HEK293 (cell line): ENCODE data around the gene FZD7.

Source experiments
- CTCF ChIA-PET: fragments of 350-600 bp; formaldehyde crosslinking; extraction: SDS; loops from one replicate; lab custom pipeline; 2021; ENCODE audit warnings: antibody characterized with exemption; lab: Yijun Ruan, JAX
- POLR2A ChIA-PET: fragments of 300-600 bp; formaldehyde crosslinking; extraction: SDS; loops from one replicate; lab custom pipeline; 2020; ENCODE audit warnings: antibody characterized with exemption, inconsistent platforms; lab: Yijun Ruan, JAX
- H3K27ac ChIP-seq: fragments of 200-500 bp; sonication (Bioruptor generic); 2 replicates; pipeline ENCODE4 v1.5.1; 2014; ENCODE audit warnings: low read depth, low read length, control low read depth, inconsistent platforms; ENCODE audit errors: extremely low read depth
- H3K36me3 ChIP-seq, 2 experiments: fragments of 200-500 bp in 1 of 2; sonication (Bioruptor generic) in 1 of 2; 1 replicate in 1 of 2; 2 replicates in 1 of 2; pipeline ENCODE4 v1.5.1; 2014 to 2017; ENCODE audit warnings: inconsistent platforms in 2 of 2, low read length in 2 of 2; ENCODE audit not compliant: control insufficient read depth in 2 of 2, insufficient read depth in 1 of 2
- H3K4me1 ChIP-seq: fragments of 200-500 bp; sonication (Bioruptor generic); 2 replicates; pipeline ENCODE4 v1.5.1; 2014; ENCODE audit warnings: mild to moderate bottlenecking, low read length, inconsistent platforms; ENCODE audit not compliant: control insufficient read depth, insufficient read depth
- H3K4me3 ChIP-seq: 2 replicates; pipeline ENCODE4 v1.5.1; 2011; ENCODE audit warnings: low read depth, mild to moderate bottlenecking, control low read depth, low read length, moderate library complexity
- H3K9me3 ChIP-seq: fragments of 200-500 bp; sonication (Bioruptor generic); 2 replicates; pipeline ENCODE4 v1.5.1; 2014; ENCODE audit warnings: low read depth, low read length, inconsistent platforms; ENCODE audit not compliant: control insufficient read depth, insufficient read depth
- CTCF ChIP-seq: fragments of 450-650 bp; formaldehyde crosslinking; IDR thresholded peaks from 2 replicates; pipeline ENCODE4 v1.5.1; 2016; ENCODE audit warnings: missing biosample characterization, missing genetic modification characterization
- ELK4 ChIP-seq: IDR thresholded peaks from 2 replicates; pipeline ENCODE4 v1.6.1; 2011; ENCODE audit warnings: mild to moderate bottlenecking, low read depth, low read length, borderline replicate concordance
- KLF10 ChIP-seq: fragments of 450-650 bp; IDR thresholded peaks from 2 replicates; pipeline ENCODE4 v1.5.1; 2018; ENCODE audit warnings: missing biosample characterization, mild to moderate bottlenecking, missing genetic modification characterization
- KLF17 ChIP-seq: fragments of 450-650 bp; formaldehyde crosslinking; IDR thresholded peaks from 2 replicates; pipeline ENCODE4 v1.5.1; 2016; ENCODE audit warnings: missing biosample characterization, missing genetic modification characterization
- PATZ1 ChIP-seq: fragments of 450-650 bp; formaldehyde crosslinking; IDR thresholded peaks from 2 replicates; pipeline ENCODE4 v1.5.1; 2016; ENCODE audit warnings: missing biosample characterization, missing genetic modification characterization
- PRDM1 ChIP-seq: fragments of 450-650 bp; formaldehyde crosslinking; IDR thresholded peaks from 2 replicates; pipeline ENCODE4; 2016; ENCODE audit warnings: missing biosample characterization, missing genetic modification characterization
- SP7 ChIP-seq: fragments of 450-650 bp; formaldehyde crosslinking; IDR thresholded peaks from 2 replicates; pipeline ENCODE4 v1.5.1; 2016; ENCODE audit warnings: missing biosample characterization, missing genetic modification characterization
- ZBTB1 ChIP-seq: fragments of 450-650 bp; formaldehyde crosslinking; IDR thresholded peaks from 2 replicates; pipeline ENCODE4 v1.5.1; 2016; ENCODE audit warnings: missing biosample characterization, missing genetic modification characterization
- ZBTB26 ChIP-seq: fragments of 450-650 bp; formaldehyde crosslinking; optimal IDR thresholded peaks from 2 replicates; pipeline ENCODE3; 2016; ENCODE audit warnings: missing biosample characterization, mild to moderate bottlenecking, missing genetic modification characterization
- ZBTB8A ChIP-seq: fragments of 450-650 bp; formaldehyde crosslinking; IDR thresholded peaks from 2 replicates; pipeline ENCODE4 v1.5.1; 2016; ENCODE audit warnings: missing biosample characterization, missing genetic modification characterization
- ZFHX2 ChIP-seq: fragments of 450-650 bp; formaldehyde crosslinking; conservative IDR thresholded peaks from 2 replicates; pipeline ENCODE4 v1.5.1; 2016; ENCODE audit warnings: missing biosample characterization, missing genetic modification characterization
- ZNF114 ChIP-seq: fragments of 450-650 bp; formaldehyde crosslinking; IDR thresholded peaks from 2 replicates; pipeline ENCODE4 v1.5.0; 2017; ENCODE audit warnings: missing biosample characterization, missing genetic modification characterization
- ZNF24 ChIP-seq: fragments of 450-650 bp; formaldehyde crosslinking; IDR thresholded peaks from 2 replicates; pipeline ENCODE4 v1.5.1; 2016; ENCODE audit warnings: missing biosample characterization, missing genetic modification characterization
- ZNF248 ChIP-seq: fragments of 450-650 bp; formaldehyde crosslinking; IDR thresholded peaks from 2 replicates; pipeline ENCODE4 v1.5.1; 2017; ENCODE audit warnings: missing biosample characterization, missing genetic modification characterization
- ZNF426 ChIP-seq: fragments of 450-650 bp; formaldehyde crosslinking; IDR thresholded peaks from 2 replicates; pipeline ENCODE4 v1.5.1; 2017; ENCODE audit warnings: missing biosample characterization, missing genetic modification characterization, mild to moderate bottlenecking, inconsistent platforms, moderate library complexity
- ZNF510 ChIP-seq: fragments of 450-650 bp; formaldehyde crosslinking; IDR thresholded peaks from 2 replicates; pipeline ENCODE4 v1.5.1; 2018; ENCODE audit warnings: mild to moderate bottlenecking, missing genetic modification characterization, missing biosample characterization; ENCODE audit not compliant: insufficient replicate concordance
- ZNF521 ChIP-seq: fragments of 450-650 bp; formaldehyde crosslinking; IDR thresholded peaks from 2 replicates; pipeline ENCODE4 v1.5.1; 2017; ENCODE audit warnings: missing biosample characterization, mild to moderate bottlenecking, missing genetic modification characterization
- ZNF623 ChIP-seq: fragments of 450-650 bp; formaldehyde crosslinking; IDR thresholded peaks from 2 replicates; pipeline ENCODE4 v1.5.1; 2016; ENCODE audit warnings: missing biosample characterization, missing genetic modification characterization
- ZNF639 ChIP-seq: fragments of 450-650 bp; formaldehyde crosslinking; IDR thresholded peaks from 2 replicates; pipeline ENCODE4 v1.5.1; 2016; ENCODE audit warnings: missing biosample characterization, missing genetic modification characterization
- ZNF654 ChIP-seq: fragments of 450-650 bp; formaldehyde crosslinking; IDR thresholded peaks from 2 replicates; pipeline ENCODE4 v1.5.1; 2016; ENCODE audit warnings: low read depth, missing biosample characterization, missing genetic modification characterization
- ZNF785 ChIP-seq: fragments of 450-650 bp; formaldehyde crosslinking; IDR thresholded peaks from 2 replicates; pipeline ENCODE4 v1.5.1; 2016; ENCODE audit warnings: missing biosample characterization, missing genetic modification characterization
- ZXDB ChIP-seq: fragments of 450-650 bp; formaldehyde crosslinking; IDR thresholded peaks from 2 replicates; pipeline ENCODE4 v1.5.1; 2016; ENCODE audit warnings: missing biosample characterization, missing genetic modification characterization

Gene FZD7

GRCh38 chr2:202033317-202034248 is at the start of gene FZD7 (continued):
- TF ChIP-seq ELK4 (peak; percentile 54; the same call in 1 of the 2 replicates), PATZ1 (tag by site-specific recombination) (peak; percentile 69), ZBTB26 (tag by site-specific recombination) (peak; percentile 51), ZNF623 (no peak), ZBTB8A (peak; percentile 77), SP7 (tag by site-specific recombination) (0 out of 2 replicates have a peak, but pooled peaks have one; percentile 22), ZFHX2 (tag by site-specific recombination) (peak; percentile 12; the same call in 1 of the 2 replicates), PRDM1 (tag by site-specific recombination) (peak; percentile 91), ZXDB (peak; percentile 28; the same call in 1 of the 2 replicates), ZNF639 (tag by site-specific recombination) (no peak), KLF17 (tag by site-specific recombination) (0 out of 2 replicates have a peak, but pooled peaks have one; percentile 38), ZNF248 (no peak), KLF10 (tag by site-specific recombination) (peak; percentile 86)
- TF ChIP-seq, all 188 proteins: peak for 25

- Histone ChIP-seq H3K9me3 (no peaks in the 10 kb centered on the region), H3K27ac (no peak overlapping the region), H3K36me3 (no peaks in the 10 kb centered on the region), H3K4me3 (no peak overlapping the region), H3K4me1 (no peaks in the 10 kb centered on the region)
- CTCF ChIA-PET: no interaction called here
- POLR2A ChIA-PET: no interaction called here
- TF ChIP-seq KLF10 (tag by site-specific recombination): no peak
- no peak for TF ChIP-seq ZNF654
- no peak for TF ChIP-seq ZNF426 (tag by site-specific recombination)
- no peak for TF ChIP-seq ZBTB1 (tag by site-specific recombination)
- TF ChIP-seq ZNF521 (tag by site-specific recombination): no peak
- TF ChIP-seq ZFHX2 (tag by site-specific recombination): no peak
- TF ChIP-seq ZNF24 (tag by site-specific recombination): no peak
- TF ChIP-seq CTCF: no peak
- TF ChIP-seq ZNF114: no peak
- TF ChIP-seq ZNF510: no peak
- TF ChIP-seq ZNF785 (tag by site-specific recombination): no peak
These were observed 49.3 kb upstream of the FZD7 start for GRCh38 chr2:201984333-201984732.
